HG02885 (cell line): ENCODE results near the gene CSRP3.

Experiments
- ATAC-seq: cut with Tn5 transposase; IDR thresholded peaks from one replicate; pipeline ENCODE4 v1.9.1; 2021; ENCODE audit warnings: mild to moderate bottlenecking; ENCODE audit not compliant: unreplicated experiment, poor library complexity

The CSRP3 gene

DNA sequence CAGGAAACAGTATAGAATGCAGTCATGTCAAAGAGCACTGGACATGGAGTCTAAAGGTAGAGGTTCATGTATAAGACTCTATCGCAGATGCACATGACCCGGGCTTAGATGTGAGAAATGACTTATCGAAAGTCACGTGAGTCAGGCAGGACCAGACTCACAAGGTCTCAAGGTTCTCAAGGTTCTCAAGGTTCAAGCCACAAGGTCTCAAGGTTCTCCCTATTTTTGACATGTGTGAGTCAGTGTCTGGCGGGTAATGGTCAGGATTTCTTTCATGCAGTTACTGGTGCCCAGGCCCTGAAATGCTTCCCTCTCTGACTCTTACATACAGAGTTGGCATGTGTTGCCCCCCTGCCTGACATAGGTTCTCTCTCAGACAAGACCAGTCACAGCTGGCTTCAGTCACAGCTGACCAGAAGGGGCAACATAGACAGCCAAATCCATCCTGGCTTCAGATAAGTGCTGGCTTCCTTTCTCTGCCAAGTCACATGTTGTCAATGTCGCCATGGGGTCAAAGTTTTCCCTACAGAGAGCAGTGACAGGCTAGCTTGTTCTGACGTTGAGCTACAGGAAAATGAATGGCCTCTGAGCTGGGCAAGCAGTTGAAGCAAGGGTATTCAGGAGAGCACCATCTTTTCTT lies 10.1 kb downstream of the CSRP3 start:
- ATAC-seq, result no peak

DNA sequence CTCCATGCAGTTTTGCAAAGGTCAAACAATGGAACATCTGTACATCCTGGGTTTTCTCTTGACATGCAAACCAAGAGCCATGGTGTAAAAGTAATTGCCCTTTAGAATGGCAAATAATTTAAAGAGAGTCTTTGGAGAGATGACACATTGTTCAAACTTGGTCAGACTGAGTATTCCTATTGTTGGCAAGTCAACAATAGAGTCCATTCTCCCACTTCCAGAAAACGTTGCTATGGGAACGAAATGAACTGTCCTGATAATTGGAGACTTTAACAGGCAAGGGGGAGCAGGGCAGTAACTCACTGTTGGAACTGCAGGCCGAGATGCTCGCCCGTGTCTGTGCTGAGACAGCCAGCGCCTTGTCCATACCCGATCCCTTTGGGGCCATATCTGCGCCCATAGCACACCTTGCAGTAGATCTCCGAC lies 13.9 kb downstream of the CSRP3 start:
- no peak for ATAC-seq

DNA sequence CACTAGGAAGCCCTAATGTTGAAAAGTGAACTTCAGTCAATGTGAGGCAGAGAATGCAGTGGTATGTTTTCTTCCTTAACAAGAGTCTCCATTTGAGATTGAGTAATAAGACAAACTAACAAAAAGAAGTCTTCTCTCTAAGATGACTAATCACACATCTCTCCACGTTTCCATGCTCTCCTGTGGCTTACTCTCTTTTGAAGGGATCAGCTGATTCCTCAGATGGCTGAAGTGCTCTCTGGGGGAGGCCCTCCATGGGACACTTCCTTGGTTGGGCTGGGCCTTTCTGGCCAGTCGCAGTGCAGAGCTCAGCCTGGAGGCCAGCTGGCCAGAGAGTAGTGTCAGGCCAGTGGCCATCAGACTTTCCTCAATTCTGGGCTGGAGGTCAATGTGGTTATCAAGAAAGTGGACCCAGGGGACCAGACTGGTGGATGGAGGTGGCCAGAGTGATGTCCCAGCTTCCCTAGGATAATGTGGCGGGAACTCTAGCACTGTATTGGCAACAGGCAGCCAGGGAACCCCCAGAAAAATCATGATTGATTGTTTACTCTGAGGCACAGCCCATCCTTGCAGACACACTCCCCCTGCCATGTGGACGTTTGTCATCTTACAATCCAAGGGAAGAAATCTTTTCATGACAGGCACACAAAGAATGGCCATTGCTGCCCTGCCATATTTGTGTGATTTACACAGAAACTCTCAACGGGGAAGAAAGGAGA lies 14.5 kb downstream of the CSRP3 start:
- no peak for ATAC-seq

DNA sequence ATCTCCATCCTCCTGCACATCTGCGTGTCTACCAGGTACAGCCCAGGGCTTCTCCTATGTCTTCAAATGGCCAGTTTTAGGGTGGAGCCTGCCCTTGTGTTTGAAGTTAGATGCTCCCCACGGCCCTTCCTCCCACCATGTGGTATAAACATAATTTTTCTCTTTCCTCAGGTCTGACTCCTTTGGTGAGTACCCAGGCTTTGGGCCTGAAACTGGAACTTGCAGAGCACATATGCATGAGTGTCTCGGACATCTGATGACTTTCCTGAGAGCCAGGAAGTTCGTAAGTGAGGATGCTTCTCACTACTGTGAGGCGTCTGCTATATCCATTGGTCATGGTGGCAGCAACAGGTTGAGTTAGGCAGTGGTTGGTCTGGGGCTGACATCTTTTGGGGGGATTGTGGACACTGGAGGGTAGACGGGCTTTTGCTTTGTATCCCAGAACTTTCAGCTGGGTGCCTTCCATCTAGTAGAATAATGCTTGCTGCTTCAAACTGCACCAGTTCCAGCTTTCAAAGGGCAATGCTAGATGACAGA lies 16.2 kb downstream of the CSRP3 start:
- no peak for ATAC-seq

DNA sequence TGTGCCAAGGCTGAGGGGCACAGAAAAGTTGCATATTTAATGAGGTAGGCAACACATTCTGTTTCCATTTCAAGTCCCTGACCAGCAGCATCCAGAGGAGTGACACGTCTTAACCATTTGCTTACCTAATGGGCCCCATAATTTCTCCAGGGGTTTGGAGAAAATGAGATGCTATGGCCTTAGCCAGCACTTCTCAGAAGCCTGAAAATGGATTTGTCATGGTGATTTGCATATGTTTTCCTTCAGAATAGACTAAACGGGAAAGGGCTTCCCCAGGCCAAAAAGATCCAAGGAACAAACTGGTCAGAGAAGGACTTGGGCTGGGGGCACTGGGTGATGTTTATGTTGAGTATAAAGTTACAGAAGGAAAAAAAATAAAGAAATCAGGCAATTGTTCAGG lies 16.7 kb downstream of the CSRP3 start:
- no peak for ATAC-seq

DNA sequence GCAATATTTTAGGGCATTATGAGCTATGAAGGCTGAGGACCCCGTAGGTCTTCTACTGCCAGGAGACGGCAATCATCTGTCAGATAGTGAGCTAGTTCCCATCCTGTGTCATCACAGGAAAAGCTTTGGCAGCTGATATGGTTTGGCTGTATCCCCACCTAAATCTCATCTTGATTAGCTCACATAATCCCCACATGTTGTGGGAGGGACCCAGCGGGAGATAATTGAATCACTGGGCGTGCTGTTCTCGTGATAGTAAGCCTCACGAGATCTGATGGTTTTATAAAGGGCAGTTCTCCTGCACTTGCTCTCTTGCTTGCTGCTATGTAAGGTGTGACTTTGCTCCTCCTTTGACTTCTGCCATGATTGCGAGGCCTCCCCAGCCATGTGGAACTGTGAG lies 18.1 kb downstream of the CSRP3 start:
- ATAC-seq, result no peak

DNA sequence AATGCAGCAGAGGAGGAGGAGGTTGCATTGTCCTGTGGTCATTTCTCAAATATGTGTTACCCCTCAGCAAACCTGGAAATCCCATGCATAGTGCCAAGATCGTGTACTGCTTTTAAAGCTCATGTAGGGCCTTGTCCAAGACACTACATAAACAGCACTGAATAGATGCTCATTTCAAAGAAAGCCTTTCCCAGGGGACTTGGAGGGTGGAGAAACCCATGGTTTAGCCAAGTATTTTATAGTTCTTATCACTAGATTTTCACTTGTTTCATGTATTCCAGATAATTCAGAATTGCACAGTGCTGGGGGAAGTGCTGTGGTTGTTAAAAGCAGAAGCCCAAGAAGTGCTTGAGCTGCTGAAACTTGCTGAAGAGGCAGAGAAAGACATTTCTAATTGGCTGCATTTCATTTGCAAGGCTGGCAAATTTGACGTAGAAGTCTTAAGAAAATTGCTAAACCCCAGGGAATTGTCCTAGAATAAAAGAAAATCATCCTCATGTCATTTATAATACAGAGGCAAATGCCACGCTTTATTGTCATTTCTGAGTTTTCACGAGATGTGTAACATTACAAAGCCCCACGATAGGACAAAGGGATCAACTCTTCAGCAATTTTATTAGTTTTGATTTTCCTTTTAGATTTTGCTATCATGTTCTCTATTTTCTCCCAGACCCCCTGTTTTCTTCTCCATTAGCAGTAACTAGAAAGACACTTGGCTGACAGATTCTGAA lies 20.1 kb downstream of the CSRP3 start:
- ATAC-seq, result no peak

DNA sequence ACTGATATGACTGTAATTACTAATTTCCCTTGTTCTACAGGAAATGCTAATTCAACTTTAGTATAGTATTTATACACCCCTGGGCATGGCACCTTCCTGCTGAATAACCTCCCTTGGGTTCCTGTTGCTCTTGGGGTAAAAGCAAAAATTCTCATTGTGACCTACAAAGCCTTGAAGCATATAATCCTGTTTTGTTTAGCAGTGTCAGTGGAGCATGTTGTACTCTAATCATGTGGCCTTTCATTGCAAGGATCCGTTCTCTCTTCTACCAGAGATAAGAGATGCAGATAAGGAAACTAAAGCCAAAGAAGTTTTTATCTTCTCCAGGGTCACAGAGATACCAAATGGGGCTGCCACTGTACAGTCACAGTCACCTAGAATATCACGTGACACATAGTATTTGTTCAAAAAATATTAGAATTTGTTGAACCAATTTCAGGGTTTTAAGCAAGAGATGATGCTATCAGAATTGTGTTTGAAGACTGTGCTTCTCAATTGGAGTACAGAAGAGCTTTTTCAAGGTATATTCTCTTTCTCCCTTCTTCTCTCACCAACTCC lies 25.1 kb downstream of the CSRP3 start:
- ATAC-seq, result no peak

DNA sequence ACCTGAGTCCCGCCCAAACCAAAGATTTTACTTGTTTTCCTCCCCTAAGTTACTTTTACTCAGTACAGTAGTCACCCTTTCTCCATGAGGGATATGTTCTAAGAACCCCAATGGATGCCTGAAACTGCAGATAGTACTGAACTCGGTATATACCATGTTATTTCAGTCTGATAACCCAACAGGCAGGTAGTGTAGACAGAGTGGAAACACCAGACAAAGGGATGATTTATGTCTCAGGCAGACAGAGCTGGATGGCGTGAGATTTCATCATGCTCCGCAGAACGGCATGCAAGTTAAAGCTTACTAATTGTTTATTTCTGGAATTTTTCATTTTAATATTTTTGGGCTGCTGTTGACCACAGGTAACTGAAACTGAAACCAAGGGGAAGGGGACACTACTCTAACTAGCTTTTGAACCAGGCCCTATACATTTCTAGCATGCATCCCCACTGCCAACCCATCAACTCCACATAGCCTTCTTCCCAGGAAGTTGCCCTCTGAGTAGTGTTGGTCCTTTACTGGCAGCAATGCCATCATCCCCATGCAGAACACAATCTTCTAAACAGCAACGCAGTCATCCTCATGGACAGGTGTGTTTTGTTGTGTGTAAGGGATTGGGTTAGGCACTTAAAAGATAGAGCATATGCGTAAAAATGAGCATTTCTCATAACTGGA lies 27.7 kb downstream of the CSRP3 start:
- no peak for ATAC-seq

DNA sequence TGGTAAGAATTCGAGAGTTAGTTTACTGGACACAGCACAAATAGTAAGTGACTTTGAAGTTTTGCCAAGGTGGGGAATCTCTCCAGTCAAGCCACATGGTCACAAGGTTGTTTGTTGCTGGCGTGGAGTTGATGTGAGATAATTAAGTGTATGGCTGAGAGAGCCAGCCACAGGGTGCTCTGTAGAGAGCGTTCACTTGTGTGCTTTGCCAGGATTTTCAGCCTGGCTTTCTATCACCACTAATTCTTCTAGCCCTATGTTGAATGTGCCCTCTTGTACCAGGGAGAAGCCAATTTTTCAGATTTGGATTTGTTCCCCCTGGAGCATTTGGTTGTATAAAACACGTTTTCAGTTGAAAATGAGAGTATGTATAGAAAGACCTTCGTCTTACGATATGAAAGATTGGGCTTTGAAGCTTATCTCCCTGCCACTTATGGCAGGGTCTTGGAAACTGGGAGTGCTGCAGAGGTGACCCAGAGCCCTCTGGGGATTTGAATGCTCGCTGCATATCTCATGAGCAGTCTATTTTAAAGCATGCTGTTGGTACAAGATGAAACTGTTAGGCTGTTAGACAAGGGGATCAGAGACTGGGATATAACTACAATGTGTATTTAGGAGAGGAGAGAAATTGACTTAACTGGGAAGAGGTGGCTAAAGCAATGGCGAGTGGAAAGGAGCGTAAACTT lies 28.6 kb downstream of the CSRP3 start:
- ATAC-seq, result no peak

DNA sequence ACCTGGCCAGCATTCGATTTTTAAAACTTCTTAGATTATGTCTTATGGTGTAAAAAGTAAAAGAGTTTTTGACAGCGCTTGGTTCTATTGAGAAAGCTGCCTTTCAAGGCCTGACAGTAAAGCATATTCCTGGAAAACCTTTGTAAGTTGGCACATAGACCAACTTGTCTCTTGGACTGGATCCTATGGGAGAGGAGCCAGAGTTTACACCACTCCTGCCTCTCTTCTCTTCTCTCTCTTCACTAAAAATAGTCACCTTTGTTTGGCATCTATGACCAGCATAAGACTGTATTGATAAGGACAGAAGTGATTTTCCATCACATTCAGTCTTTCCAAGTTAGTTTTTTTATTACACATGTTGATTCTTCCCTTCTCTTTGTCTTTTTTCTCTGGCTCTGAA lies 33.7 kb downstream of the CSRP3 start:
- ATAC-seq, result no peak

DNA sequence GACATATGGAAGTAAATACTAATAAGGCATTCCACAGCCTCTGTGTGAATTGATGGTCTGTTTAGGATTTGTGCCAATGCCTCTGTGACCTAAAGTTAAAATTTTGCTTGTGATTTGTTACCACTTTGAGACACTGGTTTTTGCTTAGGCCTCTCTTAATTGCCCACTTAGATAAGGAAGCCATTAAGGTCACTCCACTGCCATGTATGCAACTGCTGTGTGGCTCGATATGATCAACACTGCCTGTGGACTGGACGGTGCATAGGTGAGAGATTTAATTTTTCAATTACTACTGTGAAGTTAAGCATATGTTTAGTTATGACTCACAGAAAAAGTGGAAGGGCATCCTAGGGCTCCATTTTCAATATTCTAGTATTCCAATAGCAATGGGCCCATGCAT lies 36.9 kb downstream of the CSRP3 start:
- no peak for ATAC-seq

DNA sequence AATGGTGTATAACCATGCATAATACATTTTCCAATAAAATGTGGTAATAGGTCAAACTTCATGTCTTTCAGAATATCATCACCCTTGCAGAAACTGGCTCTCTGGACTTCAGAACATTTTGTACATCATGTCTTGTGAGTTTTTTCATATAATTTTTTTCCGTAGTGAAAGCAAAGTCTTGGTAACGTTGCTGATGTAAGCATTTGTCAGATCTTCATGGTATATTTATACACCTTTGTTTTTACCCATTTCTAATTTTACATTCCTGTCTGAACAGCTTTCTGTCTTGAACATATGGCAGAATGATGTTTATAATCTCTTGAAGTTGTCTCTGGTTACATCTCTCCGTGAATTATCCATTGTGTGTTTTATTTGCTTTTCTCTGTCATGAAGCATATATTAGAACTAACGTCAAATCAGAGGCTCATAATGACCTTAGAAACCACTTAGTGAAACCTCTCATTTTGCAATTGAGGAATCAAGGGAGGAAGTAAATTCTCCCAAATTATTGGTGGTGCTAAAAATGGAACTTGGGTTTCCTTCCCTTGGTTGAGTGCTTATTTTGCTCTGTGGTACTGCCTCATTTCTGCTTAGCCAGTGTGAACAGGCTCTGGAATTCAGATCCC lies 37.4 kb downstream of the CSRP3 start:
- ATAC-seq, result no peak

DNA sequence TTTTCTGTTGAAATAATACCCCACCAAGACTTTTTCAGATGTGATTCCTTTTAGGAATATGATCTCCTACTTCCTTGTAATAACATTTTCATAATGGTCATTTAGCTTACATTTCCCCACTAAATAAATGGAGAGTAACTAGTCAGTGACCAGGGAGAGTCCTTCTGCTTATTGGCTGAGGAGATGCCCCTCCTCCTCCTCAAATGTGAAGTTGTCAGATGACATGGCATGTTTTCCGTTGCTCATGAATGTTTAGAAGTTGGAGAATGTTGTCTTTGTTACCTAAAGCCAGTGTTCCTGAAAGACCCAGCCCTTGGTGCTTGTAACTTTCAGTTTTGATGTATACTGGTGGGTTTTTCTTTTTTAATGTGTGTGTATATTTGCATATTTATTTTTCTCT lies 38.2 kb downstream of the CSRP3 start:
- no peak for ATAC-seq

DNA sequence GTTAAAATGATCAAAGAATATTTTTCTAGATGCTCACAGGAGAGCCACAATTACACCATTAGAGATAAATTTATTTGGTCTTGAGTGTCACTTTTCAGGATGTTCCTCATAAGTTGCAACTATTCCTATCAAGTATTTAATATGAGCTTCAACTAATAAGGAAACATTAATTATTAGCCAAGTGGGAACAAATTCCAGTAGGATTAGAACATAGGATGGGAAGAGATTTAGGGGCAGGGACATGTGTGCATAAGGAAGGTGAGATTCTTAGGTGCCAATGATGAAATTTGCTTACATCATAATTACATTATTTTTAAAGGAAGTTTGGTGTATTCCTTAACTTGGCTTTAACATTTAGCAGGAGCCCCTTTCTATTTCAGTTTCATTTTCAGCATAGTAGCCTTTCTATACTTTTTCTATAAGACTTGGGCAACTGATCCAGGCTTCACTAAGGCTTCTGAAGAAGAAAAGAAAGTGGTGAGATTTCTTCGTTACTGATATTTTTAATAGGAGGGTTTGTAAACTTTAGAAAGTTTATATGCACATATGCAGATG lies 38.8 kb downstream of the CSRP3 start:
- ATAC-seq, result no peak

DNA sequence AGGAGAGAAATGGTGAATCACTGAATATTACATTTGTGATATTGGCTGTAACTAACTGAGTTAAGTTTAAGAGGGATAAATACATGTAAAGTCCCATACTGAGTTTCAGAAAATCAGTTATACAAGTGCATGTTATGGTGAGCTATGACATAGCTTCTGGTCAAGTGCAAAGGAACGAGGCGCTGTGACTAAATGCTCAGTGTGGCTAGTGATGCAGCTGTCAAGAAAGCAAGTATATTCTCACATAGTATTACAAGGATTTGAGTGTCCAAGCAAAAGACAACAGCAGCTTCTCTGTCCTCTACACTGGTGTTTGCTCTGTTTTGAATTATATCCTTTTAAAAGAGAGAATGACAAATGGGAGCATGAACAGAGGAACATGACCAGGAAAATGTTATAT lies 40.1 kb downstream of the CSRP3 start:
- ATAC-seq, result no peak

DNA sequence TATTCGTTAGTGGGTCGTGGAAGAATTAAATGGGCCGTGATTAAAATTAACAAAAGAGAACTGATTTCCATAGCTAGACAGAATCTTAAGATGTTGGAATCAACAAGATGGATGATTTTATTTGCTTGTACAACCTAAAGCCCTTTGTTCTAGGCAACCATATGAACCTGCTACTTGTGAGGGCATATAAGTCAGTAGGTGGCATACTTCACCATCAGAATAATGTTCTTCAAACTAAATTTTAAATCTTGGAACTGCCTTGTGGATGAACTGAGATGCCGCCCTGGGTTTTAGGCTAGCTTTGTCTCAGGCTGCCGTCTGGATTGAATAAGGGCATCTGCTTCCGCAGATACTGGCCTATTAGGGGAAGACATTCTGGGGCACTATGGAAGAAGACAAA lies 40.9 kb downstream of the CSRP3 start:
- no peak for ATAC-seq

DNA sequence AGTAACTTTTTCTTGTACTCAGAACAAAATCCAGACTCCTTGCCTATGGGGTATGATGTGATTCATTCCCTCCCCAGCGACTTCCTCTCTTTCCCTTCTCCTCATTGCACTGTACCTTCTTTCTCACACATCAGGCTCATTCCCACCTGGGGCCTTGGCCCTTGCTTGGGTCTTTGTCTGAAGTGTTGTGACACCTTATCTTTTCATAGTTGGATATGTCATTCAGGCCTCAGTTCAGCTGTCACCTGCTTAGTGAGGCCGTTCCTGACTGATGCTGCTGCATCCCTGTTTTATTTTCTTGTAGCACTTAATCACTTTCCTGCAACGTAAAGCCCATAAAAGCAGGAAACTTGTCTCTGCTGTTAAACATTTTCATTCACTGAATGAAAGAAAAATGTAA lies 44.9 kb downstream of the CSRP3 start:
- no peak for ATAC-seq

DNA sequence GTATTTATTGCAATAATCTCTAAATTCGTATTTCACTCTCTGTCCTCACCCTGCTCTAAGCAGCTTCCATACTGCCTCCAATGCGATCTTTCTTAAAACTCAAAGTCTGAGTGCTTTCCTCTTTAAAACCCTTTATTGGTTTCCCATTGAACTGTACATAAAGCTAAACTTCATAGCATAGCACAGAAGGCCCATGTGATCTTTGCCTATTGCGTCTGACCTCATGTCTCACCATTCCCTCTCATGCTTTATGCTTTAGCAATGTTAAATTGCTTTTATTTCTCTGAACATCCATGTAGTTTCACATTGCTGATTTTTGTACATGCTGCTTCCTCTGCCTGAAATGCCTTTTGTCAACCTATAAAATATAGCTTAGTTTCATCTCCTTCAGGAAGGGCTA lies 56.5 kb downstream of the CSRP3 start:
- ATAC-seq, result no peak
